Calu3 (cell line): ENCODE results near the gene RTN4IP1. TPM values are rescaled to one million over a fixed set of nuclear protein-coding genes. Genes with fewer than 3 reads are reported as not detected.

Source experiments
- Bru-seq: library from RNA; stranded (reverse); fragments of 400-500 nt; gene quantifications from one replicate; lab custom pipeline; 2021; lab: Mats Ljungman, UMichigan
- BruChase-seq, 2 experiments: library from RNA; stranded (reverse); fragments of 400-500 nt; gene quantifications; one replicate each; lab custom pipeline; 2021; lab: Mats Ljungman, UMichigan
- BruUV-seq: library from RNA; stranded (reverse); fragments of 400-500 nt; replicated peaks from 2 replicates; lab custom pipeline; 2021; lab: Mats Ljungman, UMichigan
- CTCF ChIA-PET: fragments of 300-600 bp; sonication (Branson Sonifier 250); formaldehyde crosslinking; loops from one replicate; lab custom pipeline; 2022; ENCODE audit warnings: antibody characterized with exemption; lab: Charles Lee
- DNase-seq: peaks from one replicate; pipeline ENCODE4 v3.0.0; 2022
- H3K27ac Mint-ChIP-seq: one replicate; pipeline ENCODE4 v1.8.0; 2022; ENCODE audit warnings: mixed read lengths; ENCODE audit not compliant: unreplicated experiment
- H3K27me3 Mint-ChIP-seq: one replicate; pipeline ENCODE4 v1.8.0; 2022; ENCODE audit warnings: mixed read lengths; ENCODE audit not compliant: unreplicated experiment
- H3K36me3 Mint-ChIP-seq: one replicate; pipeline ENCODE4 v1.8.0; 2022; ENCODE audit warnings: mild to moderate bottlenecking, moderate library complexity, mixed read lengths; ENCODE audit not compliant: insufficient read depth, unreplicated experiment
- H3K4me1 Mint-ChIP-seq: one replicate; pipeline ENCODE4 v1.8.0; 2022; ENCODE audit warnings: mild to moderate bottlenecking, low read depth, mixed read lengths; ENCODE audit not compliant: unreplicated experiment
- H3K4me3 Mint-ChIP-seq: one replicate; pipeline ENCODE4 v1.8.0; 2022; ENCODE audit warnings: mild to moderate bottlenecking, low read depth, moderate library complexity, mixed read lengths; ENCODE audit not compliant: unreplicated experiment
- H3K9me3 Mint-ChIP-seq: one replicate; pipeline ENCODE4 v1.8.0; 2022; ENCODE audit warnings: low read depth, mixed read lengths; ENCODE audit not compliant: unreplicated experiment
- intact Hi-C: fragments of 100-400 bp; cut with micrococcal nuclease; formaldehyde crosslinking; loops from one replicate; pipeline ENCODE4 v1.10.0; 2022; ENCODE audit not compliant: unreplicated experiment
- long read RNA-seq: library from polyadenylated mRNA; stranded (forward); transcript quantifications from one replicate; pipeline ENCODE4 v2.0.0, GENCODE V29; 2022
- total RNA-seq: library from RNA; stranded (reverse); gene quantifications from 2 replicates; pipeline ENCODE4 v1.2.3, GENCODE V29; 2022
- TF ChIP-seq, protein P1 (sequence below): fragments of 200-600 bp; IDR thresholded peaks from one replicate; pipeline ENCODE4 v1.8.0; 2022; ENCODE audit warnings: antibody characterized with exemption; ENCODE audit not compliant: unreplicated experiment

Gene RTN4IP1, protein sequence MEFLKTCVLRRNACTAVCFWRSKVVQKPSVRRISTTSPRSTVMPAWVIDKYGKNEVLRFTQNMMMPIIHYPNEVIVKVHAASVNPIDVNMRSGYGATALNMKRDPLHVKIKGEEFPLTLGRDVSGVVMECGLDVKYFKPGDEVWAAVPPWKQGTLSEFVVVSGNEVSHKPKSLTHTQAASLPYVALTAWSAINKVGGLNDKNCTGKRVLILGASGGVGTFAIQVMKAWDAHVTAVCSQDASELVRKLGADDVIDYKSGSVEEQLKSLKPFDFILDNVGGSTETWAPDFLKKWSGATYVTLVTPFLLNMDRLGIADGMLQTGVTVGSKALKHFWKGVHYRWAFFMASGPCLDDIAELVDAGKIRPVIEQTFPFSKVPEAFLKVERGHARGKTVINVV
- total RNA-seq, result 15.2 and 18.8 TPM in 2 replicates
- percentile 73 among the genes with signal in this experiment for Bru-seq, nascent RNA
- BruChase-seq, experiment 1, labeled RNA remaining after a 6-hour chase, result percentile 62 among the genes with signal in this experiment
- BruChase-seq, experiment 2, labeled RNA remaining after a 2-hour chase, result percentile 64 among the genes with signal in this experiment
- long read RNA-seq, transcript RTN4IP1-201 (9 exons, 1,682 nt), result major isoform, 21 of 28 reads
- long read RNA-seq, partial matches to known transcripts, result 1 of 28 reads
- long read RNA-seq, other reads (novel, unspliced or antisense), result 5 of 28 reads

- Mint-ChIP-seq H3K4me1 (peaks cover 9% of the 10 kb centered on the region), H3K27me3 (no peaks in the 10 kb centered on the region), H3K9me3 (no peaks in the 10 kb centered on the region), H3K27ac (peak within 1 kb of the TSS; percentile 60), H3K4me3 (peak within 1 kb of the TSS; percentile 70), H3K36me3 (peaks cover 25% of the 10 kb centered on the region)
- no TSS peak for BruUV-seq
- intact Hi-C loops, result loop anchor here (5.0 kb wide), 1 partner anchor 103 kb away; no protein-coding TSS in a partner anchor
- TF ChIP-seq, protein P1, sequence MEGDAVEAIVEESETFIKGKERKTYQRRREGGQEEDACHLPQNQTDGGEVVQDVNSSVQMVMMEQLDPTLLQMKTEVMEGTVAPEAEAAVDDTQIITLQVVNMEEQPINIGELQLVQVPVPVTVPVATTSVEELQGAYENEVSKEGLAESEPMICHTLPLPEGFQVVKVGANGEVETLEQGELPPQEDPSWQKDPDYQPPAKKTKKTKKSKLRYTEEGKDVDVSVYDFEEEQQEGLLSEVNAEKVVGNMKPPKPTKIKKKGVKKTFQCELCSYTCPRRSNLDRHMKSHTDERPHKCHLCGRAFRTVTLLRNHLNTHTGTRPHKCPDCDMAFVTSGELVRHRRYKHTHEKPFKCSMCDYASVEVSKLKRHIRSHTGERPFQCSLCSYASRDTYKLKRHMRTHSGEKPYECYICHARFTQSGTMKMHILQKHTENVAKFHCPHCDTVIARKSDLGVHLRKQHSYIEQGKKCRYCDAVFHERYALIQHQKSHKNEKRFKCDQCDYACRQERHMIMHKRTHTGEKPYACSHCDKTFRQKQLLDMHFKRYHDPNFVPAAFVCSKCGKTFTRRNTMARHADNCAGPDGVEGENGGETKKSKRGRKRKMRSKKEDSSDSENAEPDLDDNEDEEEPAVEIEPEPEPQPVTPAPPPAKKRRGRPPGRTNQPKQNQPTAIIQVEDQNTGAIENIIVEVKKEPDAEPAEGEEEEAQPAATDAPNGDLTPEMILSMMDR, result no peak
- CTCF ChIA-PET, result no interaction called here
- DNase-seq, result peak; percentile 85
These were observed at the start of gene RTN4IP1, which contains the start of gene QRSL1 for GRCh38 chr6:106629103-106629858. RTN4IP1 (minus strand) TSS chr6:106629498; CDS start chr6:106629021, 477 bp downstream. QRSL1 (plus strand) TSS chr6:106629578; CDS start chr6:106629682, 104 bp downstream.

GRCh38 chr6:106677282-106677681, 48.0 kb upstream of the RTN4IP1 start:
- no peak for DNase-seq
- intact Hi-C loops, result no loop called here
- Mint-ChIP-seq H3K27me3 (no peaks in the 10 kb centered on the region), H3K36me3 (no peaks in the 10 kb centered on the region), H3K9me3 (peaks cover 2% of the 10 kb centered on the region), H3K4me1 (peaks cover 18% of the 10 kb centered on the region), H3K4me3 (no peak overlapping the region), H3K27ac (no peak overlapping the region)
- CTCF ChIA-PET, result no interaction called here
- BruUV-seq, result no TSS peak
- TF ChIP-seq, protein P1, result no peak

- Mint-ChIP-seq H3K36me3 (peaks cover 3% of the 10 kb centered on the region), H3K4me3 (no peak overlapping the region), H3K9me3 (no peaks in the 10 kb centered on the region), H3K27ac (no peak overlapping the region), H3K4me1 (peaks cover 18% of the 10 kb centered on the region), H3K27me3 (no peaks in the 10 kb centered on the region)
- CTCF ChIA-PET, result no interaction called here
- DNase-seq, result no peak
- intact Hi-C loops, result no loop called here
- TF ChIP-seq, protein P1, result no peak
- BruUV-seq, result no TSS peak
These were observed 45.4 kb upstream of the RTN4IP1 start for GRCh38 chr6:106674541-106675229.
